GM21529 (cell line): Measurements from ENCODE around the gene CNDP1.
A peak's percentile ranks its signal among the peaks of the same experiment; 100 is the strongest.
"Not testable (repeated sequence)": the region's sequence is repeated elsewhere in the genome, so short reads cannot be mapped to it uniquely, and the experiment has no call there.

Experiments
- ATAC-seq: cut with Tn5 transposase; IDR thresholded peaks from one replicate; pipeline ENCODE4 v1.9.1; 2021; ENCODE audit not compliant: unreplicated experiment

The CNDP1 gene

GRCh38 chr18:74519320-74520095 lies 14.8 kb upstream of the CNDP1 start:
- no peak for ATAC-seq

GRCh38 chr18:74520096-74520833 lies 14.0 kb upstream of the CNDP1 start:
- no peak for ATAC-seq

- no peak for ATAC-seq
Observed at GRCh38 chr18:74521068-74521725, 13.1 kb upstream of the CNDP1 start.

GRCh38 chr18:74522635-74523548 lies 11.4 kb upstream of the CNDP1 start:
- no peak for ATAC-seq

GRCh38 chr18:74524097-74524496 lies 10.2 kb upstream of the CNDP1 start:
- ATAC-seq, result no peak

GRCh38 chr18:74524915-74525314 lies 9.4 kb upstream of the CNDP1 start:
- ATAC-seq, result not testable (repeated sequence)

GRCh38 chr18:74525741-74526140 lies 8.6 kb upstream of the CNDP1 start:
- no peak for ATAC-seq

- ATAC-seq, result no peak
Observed at GRCh38 chr18:74526488-74526887, 7.8 kb upstream of the CNDP1 start.

GRCh38 chr18:74528478-74528877 lies 5.8 kb upstream of the CNDP1 start:
- no peak for ATAC-seq

GRCh38 chr18:74528913-74529312 lies 5.4 kb upstream of the CNDP1 start:
- no peak for ATAC-seq

- ATAC-seq, result no peak
Observed at GRCh38 chr18:74529378-74529777, 4.9 kb upstream of the CNDP1 start.

GRCh38 chr18:74529811-74530583 lies 4.3 kb upstream of the CNDP1 start:
- ATAC-seq, result no peak

- no peak for ATAC-seq
Observed at GRCh38 chr18:74530584-74530862, 3.8 kb upstream of the CNDP1 start.

GRCh38 chr18:74531043-74531442 lies 3.3 kb upstream of the CNDP1 start:
- ATAC-seq, result no peak

GRCh38 chr18:74532511-74533025 lies 1.7 kb upstream of the CNDP1 start:
- no peak for ATAC-seq

GRCh38 chr18:74533666-74534065 lies 634 bp upstream of the CNDP1 start:
- ATAC-seq, result no peak

- peak; percentile 86 for ATAC-seq
Observed at GRCh38 chr18:74534981-74535649, 815 bp downstream of the CNDP1 start.

GRCh38 chr18:74539289-74539688 lies 5.0 kb downstream of the CNDP1 start:
- no peak for ATAC-seq

- no peak for ATAC-seq
Observed at GRCh38 chr18:74540652-74541421, 6.5 kb downstream of the CNDP1 start.
